ENCODE data around the gene PARS2.

The PARS2 gene

GRCh38 chr1:54721719-54722118, 42.6 kb downstream of the PARS2 start:
- DNase-seq = no peak

GRCh38 chr1:54716299-54717047, 47.9 kb downstream of the PARS2 start:
- DNase-seq = no peak

DNA sequence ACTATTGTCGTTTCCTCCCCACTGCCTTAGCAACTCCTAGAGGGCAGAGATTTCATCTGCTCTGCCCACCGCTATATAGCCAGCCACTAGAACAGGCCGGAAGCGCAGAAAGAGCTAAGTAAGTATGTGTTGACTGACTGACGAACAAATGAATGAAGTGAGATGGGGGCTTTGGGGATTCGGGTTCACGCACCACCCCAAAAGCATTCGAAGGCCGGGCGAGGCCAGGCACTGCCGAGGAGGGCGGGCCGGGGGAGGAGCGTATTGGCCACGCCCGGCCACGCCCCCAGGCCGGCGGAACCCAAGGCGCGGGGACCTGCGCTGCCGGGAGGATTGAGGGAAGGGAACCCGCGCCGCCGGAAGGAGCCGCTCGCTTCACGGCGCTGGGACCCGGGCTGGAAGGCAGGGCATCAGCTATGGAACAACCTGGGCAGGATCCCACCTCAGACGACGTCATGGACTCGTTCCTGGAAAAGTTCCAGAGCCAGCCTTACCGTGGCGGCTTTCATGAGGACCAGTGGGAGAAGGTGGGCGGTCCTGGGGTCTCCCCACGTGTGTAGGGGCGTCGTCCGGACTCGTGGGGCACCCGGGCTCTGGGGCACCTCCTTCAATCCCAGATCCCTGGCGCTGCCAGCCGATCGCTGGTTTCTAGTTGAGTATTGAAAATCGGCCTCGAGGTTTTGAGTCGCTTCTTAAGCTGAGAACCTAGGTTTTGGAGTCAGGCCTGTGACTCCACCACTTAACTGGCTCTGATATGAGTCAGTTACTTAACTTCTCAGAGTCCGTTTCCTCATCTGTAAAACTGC, 48.6 kb downstream of the PARS2 start, which contains the start of gene TTC4:
Gene TTC4, plus strand, starts transcription at position 369 of the 806 bp plus-strand sequence. Its CDS starts 48 bp downstream, at position 417.
- peak; percentile 84 to 88 for DNase-seq

DNA sequence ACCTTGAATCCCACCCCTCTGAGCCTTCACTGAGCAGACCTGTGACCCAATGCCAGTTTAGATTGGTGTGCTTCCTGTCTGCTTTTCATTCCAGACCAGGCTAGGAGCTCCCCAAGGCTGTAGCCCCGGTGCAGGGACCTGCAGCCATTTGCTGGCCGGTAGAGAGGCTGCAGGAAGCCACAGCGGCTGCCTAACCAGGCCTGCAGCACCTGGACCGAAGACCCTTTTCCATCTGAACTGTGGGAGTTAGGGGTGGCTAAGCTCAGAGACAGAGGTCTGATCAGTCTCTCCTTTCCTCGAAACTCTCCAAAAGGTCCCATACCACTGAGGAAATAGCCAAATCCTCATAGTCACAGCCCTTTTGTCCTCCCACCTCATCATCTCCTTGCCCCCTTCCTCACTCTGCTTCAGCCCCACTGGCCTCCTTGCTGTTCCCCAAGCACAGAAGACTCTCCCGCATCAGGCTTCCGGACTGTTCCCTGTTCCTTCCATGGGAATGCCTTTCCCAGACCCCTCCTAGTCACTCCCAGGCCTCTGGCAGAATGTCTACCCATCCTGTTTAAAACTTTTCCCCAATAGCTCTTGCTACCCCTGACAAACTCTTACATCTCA, 49.3 kb downstream of the PARS2 start:
- DNase-seq = no peak

GRCh38 chr1:54711536-54711935, 52.8 kb downstream of the PARS2 start:
- DNase-seq = no peak

DNA sequence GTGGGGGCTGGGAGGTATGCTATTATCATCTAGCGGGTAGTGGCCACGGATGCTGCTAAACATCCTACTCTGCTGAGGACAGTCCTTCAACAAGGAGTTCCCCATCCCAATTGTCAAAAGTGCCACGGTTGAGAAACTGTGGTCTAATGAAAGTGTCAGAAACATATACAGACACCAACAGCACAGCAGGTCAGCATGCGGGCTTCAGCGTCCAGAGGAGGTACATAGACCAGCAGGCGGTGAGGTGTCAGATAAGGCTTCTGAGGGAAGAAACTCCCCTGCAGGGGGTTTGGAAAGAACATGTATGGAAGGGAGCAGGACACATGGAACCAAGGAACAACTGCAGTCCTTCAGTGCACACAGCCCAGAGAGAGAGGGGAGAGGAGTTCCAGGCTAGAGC, 53.5 kb downstream of the PARS2 start:
- DNase-seq = no peak

DNA sequence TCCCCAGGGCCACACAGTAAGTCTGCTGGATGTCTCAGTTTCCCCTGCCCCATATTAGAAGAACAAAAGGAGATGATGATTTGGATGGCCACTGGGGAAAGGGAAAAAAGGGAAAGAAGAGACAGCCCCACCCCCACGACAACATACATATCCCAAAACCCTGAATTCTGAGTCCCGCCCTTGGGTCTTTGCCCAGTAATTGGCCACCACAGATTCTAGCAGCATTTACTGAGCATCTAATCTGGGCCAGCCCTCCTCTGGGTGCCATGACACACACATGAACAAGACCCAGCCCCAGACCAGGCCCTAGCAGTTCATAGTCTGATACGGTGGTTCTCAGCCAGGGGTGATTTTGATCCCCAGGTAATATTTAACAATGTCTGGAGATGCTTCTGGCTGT, 53.9 kb downstream of the PARS2 start:
- DNase-seq = no peak

DNA sequence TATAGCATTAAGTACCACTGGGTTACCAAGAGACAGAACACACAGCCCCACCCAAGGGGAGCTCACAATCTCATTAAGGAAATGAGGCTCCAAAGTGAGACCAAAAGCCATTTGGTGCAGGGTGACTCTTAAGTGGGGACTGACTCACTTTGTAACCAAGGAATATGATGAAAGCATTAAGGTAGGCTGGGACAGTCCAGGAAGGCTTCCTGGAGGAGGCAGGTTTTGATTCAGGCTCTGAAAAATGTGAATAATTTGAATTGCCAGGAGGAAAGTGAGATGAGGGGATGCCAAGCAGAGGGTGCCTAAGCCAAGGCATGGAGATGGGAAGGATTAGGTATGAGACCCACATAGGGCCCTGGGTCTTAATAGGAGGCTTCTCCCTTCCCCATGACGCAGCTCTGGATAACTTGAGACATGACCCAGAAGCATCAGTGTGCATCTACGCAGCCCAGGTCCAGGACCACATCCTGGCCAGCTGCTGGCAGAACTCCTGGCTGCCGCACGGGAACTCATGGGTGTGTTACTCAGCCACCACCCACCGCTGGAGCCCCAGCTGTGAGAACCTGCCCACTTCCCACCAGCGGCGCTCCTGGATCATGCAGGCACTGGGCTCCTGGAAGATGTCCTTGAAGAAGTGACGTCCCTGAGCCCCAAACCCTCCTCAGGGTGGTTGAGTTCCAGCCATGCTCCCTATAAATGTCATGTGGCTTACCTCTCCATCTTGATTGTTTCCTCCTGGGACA, 54.6 kb downstream of the PARS2 start:
- DNase-seq = no peak

GRCh38 chr1:54708385-54708784, 55.9 kb downstream of the PARS2 start:
- DNase-seq = no peak

Data from stimulated activated CD4-positive, alpha-beta T cell treated with anti-CD3 and anti-CD28 coated beads, Interleukin-2, amount 100 ng/mL, for 24 hours (primary cell).